GM18508 (cell line): ENCODE data around the gene ICAM2.

Experiments used
- ATAC-seq: cut with Tn5 transposase; IDR thresholded peaks from one replicate; pipeline ENCODE4 v1.9.1; 2021; ENCODE audit warnings: moderate number of reproducible peaks; ENCODE audit not compliant: insufficient read depth, unreplicated experiment

ICAM2 gene

GRCh38 chr17:63954402-63955063, 65.9 kb downstream of the ICAM2 start:
- ATAC-seq = no peak
